Liver (tissue), 9 donors: Measurements from ENCODE around the gene DTX4. TPM values are rescaled to one million over a fixed set of nuclear protein-coding genes. Genes with fewer than 3 reads are reported as not detected.

Experiments used
- DNase-seq: peaks from one replicate; pipeline ENCODE4 v3.0.0-alpha.2; 2017; ENCODE audit warnings: low spot score
- H3K27ac ChIP-seq, 2 donors: one replicate each; pipeline ENCODE4 v1.7.0; 2013; ENCODE audit warnings: inconsistent platforms in 2 of 2, low read length in 2 of 2, control low read depth in 1 of 2, low read depth in 1 of 2, mild to moderate bottlenecking in 1 of 2
- H3K27me3 ChIP-seq, 4 donors: one replicate each; pipeline versions ENCODE4 v1.6.1 to v1.7.0; 2013; ENCODE audit warnings: low read length in 3 of 4, inconsistent platforms in 1 of 4, mild to moderate bottlenecking in 1 of 4, moderate library complexity in 1 of 4; ENCODE audit not compliant: control insufficient read depth in 4 of 4, insufficient read depth in 4 of 4
- H3K36me3 ChIP-seq, 4 donors: one replicate each; pipeline versions ENCODE4 v1.6.1 to v1.7.0; 2013; ENCODE audit warnings: low read length in 3 of 4, mild to moderate bottlenecking in 3 of 4, low read depth in 1 of 4, moderate library complexity in 1 of 4; ENCODE audit not compliant: control insufficient read depth in 4 of 4, insufficient read depth in 3 of 4
- H3K4me1 ChIP-seq, 4 donors: one replicate each; pipeline versions ENCODE4 v1.6.1 to v1.7.0; 2013; ENCODE audit warnings: low read length in 3 of 4, mild to moderate bottlenecking in 3 of 4, moderate library complexity in 1 of 4; ENCODE audit not compliant: control insufficient read depth in 4 of 4, insufficient read depth in 4 of 4
- H3K4me3 ChIP-seq, 3 donors: one replicate each; pipeline versions ENCODE4 v1.6.1 to v1.7.0; 2013; ENCODE audit warnings: low read length in 3 of 3, control low read depth in 1 of 3, low read depth in 1 of 3, mild to moderate bottlenecking in 1 of 3
- H3K9ac ChIP-seq, 2 donors: one replicate each; pipeline ENCODE4 v1.7.0; 2013; ENCODE audit warnings: low read length in 2 of 2, mild to moderate bottlenecking in 2 of 2, moderate library complexity in 2 of 2, control low read depth in 1 of 2, low read depth in 1 of 2
- H3K9me3 ChIP-seq, 4 donors: one replicate each; pipeline versions ENCODE4 v1.6.1 to v1.7.0; 2013; ENCODE audit warnings: low read length in 3 of 4; ENCODE audit not compliant: control insufficient read depth in 4 of 4
- EGR1 ChIP-seq, 2 donors: IDR thresholded peaks; 2 replicates each; pipeline ENCODE4 v1.6.1; 2016 to 2018; ENCODE audit warnings: antibody characterized with exemption in 2 of 2, low read depth in 2 of 2
- FOXA1 ChIP-seq: IDR thresholded peaks from 2 replicates; pipeline ENCODE4 v1.6.1; 2016; ENCODE audit warnings: antibody characterized with exemption
- FOXA2 ChIP-seq: IDR thresholded peaks from 2 replicates; pipeline ENCODE4 v1.6.1; 2016; ENCODE audit warnings: antibody characterized with exemption
- GABPA ChIP-seq, 2 donors: IDR thresholded peaks in 1 of 2; conservative IDR thresholded peaks in 1 of 2; 2 replicates each; pipeline ENCODE4 v1.6.1; 2016; ENCODE audit warnings: antibody characterized with exemption in 2 of 2, mild to moderate bottlenecking in 1 of 2, moderate library complexity in 1 of 2
- HNF4A ChIP-seq, 2 donors: conservative IDR thresholded peaks; 2 replicates each; pipeline ENCODE4 v1.6.1; 2016; ENCODE audit warnings: antibody characterized with exemption in 2 of 2, mild to moderate bottlenecking in 2 of 2
- HNF4G ChIP-seq: IDR thresholded peaks from 2 replicates; pipeline ENCODE4 v1.6.1; 2016; ENCODE audit warnings: antibody characterized with exemption
- JUND ChIP-seq, 2 donors: IDR thresholded peaks; 2 replicates each; pipeline ENCODE4 v1.6.1; 2016; ENCODE audit warnings: antibody characterized with exemption in 2 of 2
- NR2F2 ChIP-seq: IDR thresholded peaks from 2 replicates; pipeline ENCODE4 v1.6.1; 2016; ENCODE audit warnings: antibody characterized with exemption
- RAD21 ChIP-seq, 2 donors: IDR thresholded peaks; 2 replicates each; pipeline ENCODE4 v1.6.1; 2016; ENCODE audit warnings: antibody characterized with exemption in 2 of 2, mild to moderate bottlenecking in 2 of 2
- RXRA ChIP-seq, 2 donors: IDR thresholded peaks; 2 replicates each; pipeline ENCODE4 v1.6.1; 2017 to 2018; ENCODE audit warnings: antibody characterized with exemption in 2 of 2, mild to moderate bottlenecking in 1 of 2
- SP1 ChIP-seq: IDR thresholded peaks from 2 replicates; pipeline ENCODE4 v1.6.1; 2018; ENCODE audit warnings: antibody characterized with exemption, mild to moderate bottlenecking
- TAF1 ChIP-seq: conservative IDR thresholded peaks from 2 replicates; pipeline ENCODE4 v1.6.1; 2016; ENCODE audit warnings: antibody characterized with exemption, mild to moderate bottlenecking
- YY1 ChIP-seq: IDR thresholded peaks from 2 replicates; pipeline ENCODE4 v1.6.1; 2016; ENCODE audit warnings: antibody characterized with exemption, mild to moderate bottlenecking
- WGBS: extraction: QIAGEN DNeasy Blood & Tissue Kit; methylation state at CpG from one replicate; pipeline ENCODE4 v1.1.7; 2013; 5-methylcytosine and 5-hydroxymethylcytosine counted together
- polyA plus RNA-seq, 2 donors: library from polyadenylated mRNA; stranded (reverse) in 1 of 2; unstranded in 1 of 2; fragments of 200-250 nt in 1 of 2; fragments of >200 nt in 1 of 2; fragmentation: Nextera tagmentation in 1 of 2; extraction: Ambion mirVana in 1 of 2; gene quantifications; one replicate each; pipeline versions ENCODE4 v1.2.1 to v1.2.3, GENCODE V29; 2013 to 2015
- total RNA-seq, 2 donors: library from RNA; depleted of rRNA; stranded (reverse); fragments of >200 nt; gene quantifications; one replicate each; pipeline ENCODE4 v1.2.3, GENCODE V29; 2014
- TF ChIP-seq, protein P1 (sequence below): IDR thresholded peaks from 2 replicates; pipeline ENCODE4 v1.6.1; 2016; ENCODE audit warnings: antibody characterized with exemption, mild to moderate bottlenecking
- TF ChIP-seq, protein P2 (sequence below): IDR thresholded peaks from 2 replicates; pipeline ENCODE4 v1.6.1; 2016; ENCODE audit warnings: antibody characterized with exemption
- TF ChIP-seq, protein P3 (sequence below): fragments of 150-350 bp; IDR thresholded peaks from 2 replicates; pipeline ENCODE4 v1.5.1; 2017; ENCODE audit warnings: improper control_type of control experiment, low read depth, low read length; ENCODE audit not compliant: missing input control
- TF ChIP-seq, protein P4 (sequence below): IDR thresholded peaks from 2 replicates; pipeline ENCODE4 v1.6.1; 2016; ENCODE audit warnings: antibody characterized with exemption
- TF ChIP-seq, protein P5 (sequence below): IDR thresholded peaks from 2 replicates; pipeline ENCODE4 v1.6.1; 2016; ENCODE audit warnings: antibody characterized with exemption
- donor health status: healthy.
- donor health status: healthy.
- donor health status: healthy.
- donor health status: healthy.
- donor health status: healthy.

Gene DTX4
- total and polyA plus RNA-seq, 4 donors, result 7.5 to 21.4 (median 14.3) TPM

DNA sequence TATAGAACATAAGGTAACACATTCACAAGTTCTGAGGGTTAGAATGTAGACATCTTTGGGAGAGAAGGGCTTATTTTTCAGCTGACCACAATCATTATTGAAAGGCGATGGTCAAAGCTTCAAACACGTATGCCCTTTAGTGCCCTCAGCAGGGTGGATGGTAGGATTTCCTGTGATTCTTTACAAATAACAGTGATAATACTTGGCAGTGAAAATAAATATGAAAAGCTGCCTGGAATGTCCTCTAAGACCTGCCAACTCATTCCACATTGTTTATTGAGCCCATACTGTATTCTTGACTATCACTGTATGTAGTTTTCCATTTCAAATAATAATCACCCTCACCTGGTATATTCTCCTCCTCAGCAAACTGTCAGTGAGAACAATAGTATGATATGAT lies 54.5 kb downstream of the DTX4 start:
- Histone ChIP-seq H3K4me3 (no peak overlapping the region), H3K27me3 (no peaks in the 10 kb centered on the region), H3K4me1 (no peaks in the 10 kb centered on the region), H3K9ac (no peak overlapping the region), H3K36me3 (no peaks in the 10 kb centered on the region), H3K27ac (no peak overlapping the region), H3K9me3 (no peaks in the 10 kb centered on the region)
- TF ChIP-seq NR2F2, result no peak
- TF ChIP-seq FOXA1, result no peak
- no peak for TF ChIP-seq HNF4G
- TF ChIP-seq HNF4A (conservative IDR thresholded peaks at IDR 0.05), result no peak
- TF ChIP-seq GABPA (IDR thresholded peaks at IDR 0.05 in 1 of 2, conservative IDR thresholded peaks at IDR 0.05 in 1 of 2), result no peak
- no peak for TF ChIP-seq JUND (IDR thresholded peaks at IDR 0.05)
- TF ChIP-seq SP1, result no peak
- TF ChIP-seq, protein P1, sequence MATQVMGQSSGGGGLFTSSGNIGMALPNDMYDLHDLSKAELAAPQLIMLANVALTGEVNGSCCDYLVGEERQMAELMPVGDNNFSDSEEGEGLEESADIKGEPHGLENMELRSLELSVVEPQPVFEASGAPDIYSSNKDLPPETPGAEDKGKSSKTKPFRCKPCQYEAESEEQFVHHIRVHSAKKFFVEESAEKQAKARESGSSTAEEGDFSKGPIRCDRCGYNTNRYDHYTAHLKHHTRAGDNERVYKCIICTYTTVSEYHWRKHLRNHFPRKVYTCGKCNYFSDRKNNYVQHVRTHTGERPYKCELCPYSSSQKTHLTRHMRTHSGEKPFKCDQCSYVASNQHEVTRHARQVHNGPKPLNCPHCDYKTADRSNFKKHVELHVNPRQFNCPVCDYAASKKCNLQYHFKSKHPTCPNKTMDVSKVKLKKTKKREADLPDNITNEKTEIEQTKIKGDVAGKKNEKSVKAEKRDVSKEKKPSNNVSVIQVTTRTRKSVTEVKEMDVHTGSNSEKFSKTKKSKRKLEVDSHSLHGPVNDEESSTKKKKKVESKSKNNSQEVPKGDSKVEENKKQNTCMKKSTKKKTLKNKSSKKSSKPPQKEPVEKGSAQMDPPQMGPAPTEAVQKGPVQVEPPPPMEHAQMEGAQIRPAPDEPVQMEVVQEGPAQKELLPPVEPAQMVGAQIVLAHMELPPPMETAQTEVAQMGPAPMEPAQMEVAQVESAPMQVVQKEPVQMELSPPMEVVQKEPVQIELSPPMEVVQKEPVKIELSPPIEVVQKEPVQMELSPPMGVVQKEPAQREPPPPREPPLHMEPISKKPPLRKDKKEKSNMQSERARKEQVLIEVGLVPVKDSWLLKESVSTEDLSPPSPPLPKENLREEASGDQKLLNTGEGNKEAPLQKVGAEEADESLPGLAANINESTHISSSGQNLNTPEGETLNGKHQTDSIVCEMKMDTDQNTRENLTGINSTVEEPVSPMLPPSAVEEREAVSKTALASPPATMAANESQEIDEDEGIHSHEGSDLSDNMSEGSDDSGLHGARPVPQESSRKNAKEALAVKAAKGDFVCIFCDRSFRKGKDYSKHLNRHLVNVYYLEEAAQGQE, result no peak
- TF ChIP-seq YY1, result no peak
- TF ChIP-seq, protein P2, sequence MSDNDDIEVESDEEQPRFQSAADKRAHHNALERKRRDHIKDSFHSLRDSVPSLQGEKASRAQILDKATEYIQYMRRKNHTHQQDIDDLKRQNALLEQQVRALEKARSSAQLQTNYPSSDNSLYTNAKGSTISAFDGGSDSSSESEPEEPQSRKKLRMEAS, result no peak
- TF ChIP-seq, protein P3, sequence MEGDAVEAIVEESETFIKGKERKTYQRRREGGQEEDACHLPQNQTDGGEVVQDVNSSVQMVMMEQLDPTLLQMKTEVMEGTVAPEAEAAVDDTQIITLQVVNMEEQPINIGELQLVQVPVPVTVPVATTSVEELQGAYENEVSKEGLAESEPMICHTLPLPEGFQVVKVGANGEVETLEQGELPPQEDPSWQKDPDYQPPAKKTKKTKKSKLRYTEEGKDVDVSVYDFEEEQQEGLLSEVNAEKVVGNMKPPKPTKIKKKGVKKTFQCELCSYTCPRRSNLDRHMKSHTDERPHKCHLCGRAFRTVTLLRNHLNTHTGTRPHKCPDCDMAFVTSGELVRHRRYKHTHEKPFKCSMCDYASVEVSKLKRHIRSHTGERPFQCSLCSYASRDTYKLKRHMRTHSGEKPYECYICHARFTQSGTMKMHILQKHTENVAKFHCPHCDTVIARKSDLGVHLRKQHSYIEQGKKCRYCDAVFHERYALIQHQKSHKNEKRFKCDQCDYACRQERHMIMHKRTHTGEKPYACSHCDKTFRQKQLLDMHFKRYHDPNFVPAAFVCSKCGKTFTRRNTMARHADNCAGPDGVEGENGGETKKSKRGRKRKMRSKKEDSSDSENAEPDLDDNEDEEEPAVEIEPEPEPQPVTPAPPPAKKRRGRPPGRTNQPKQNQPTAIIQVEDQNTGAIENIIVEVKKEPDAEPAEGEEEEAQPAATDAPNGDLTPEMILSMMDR, result no peak
- WGBS, result 79% methylated on average over 2 of the region's 2 CpGs
- no peak for DNase-seq

DNA sequence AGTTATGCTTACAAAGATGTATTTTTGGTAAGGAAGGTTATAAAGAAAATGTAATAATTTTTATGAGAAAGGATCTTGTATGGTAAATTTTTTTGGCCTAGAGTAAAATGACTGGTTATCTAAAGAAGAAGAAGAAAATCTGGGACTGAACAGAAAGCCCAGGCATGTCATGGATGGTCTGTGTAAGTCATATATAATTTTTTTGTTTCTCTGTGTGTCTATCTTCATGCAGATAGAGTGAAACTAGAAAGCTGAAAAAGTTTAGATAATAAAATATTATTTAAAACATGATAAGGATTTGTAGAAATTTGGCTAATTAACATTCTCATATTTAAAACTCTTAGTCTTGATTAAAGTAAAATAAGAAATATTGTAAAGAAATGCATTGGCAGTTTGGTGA lies 68.4 kb downstream of the DTX4 start:
- Histone ChIP-seq H3K4me1 (no peaks in the 10 kb centered on the region), H3K27me3 (no peaks in the 10 kb centered on the region), H3K9ac (no peak overlapping the region), H3K9me3 (no peaks in the 10 kb centered on the region), H3K36me3 (no peaks in the 10 kb centered on the region), H3K27ac (no peak overlapping the region), H3K4me3 (no peak overlapping the region)
- no peak for DNase-seq
- TF ChIP-seq, protein P2, result no peak
- TF ChIP-seq GABPA (IDR thresholded peaks at IDR 0.05 in 1 of 2, conservative IDR thresholded peaks at IDR 0.05 in 1 of 2) (no peak), RXRA (IDR thresholded peaks at IDR 0.05) (no peak), HNF4G (no peak), FOXA2 (no peak), JUND (IDR thresholded peaks at IDR 0.05) (no peak), FOXA1 (no peak), HNF4A (conservative IDR thresholded peaks at IDR 0.05) (no peak), YY1 (no peak), NR2F2 (no peak), TAF1 (no peak), RAD21 (IDR thresholded peaks at IDR 0.05) (no peak), EGR1 (IDR thresholded peaks at IDR 0.05; ENCODE audit: low read depth in 2 of 2) (no peak), SP1 (no peak)
- TF ChIP-seq, protein P3, result no peak
- TF ChIP-seq, protein P4, sequence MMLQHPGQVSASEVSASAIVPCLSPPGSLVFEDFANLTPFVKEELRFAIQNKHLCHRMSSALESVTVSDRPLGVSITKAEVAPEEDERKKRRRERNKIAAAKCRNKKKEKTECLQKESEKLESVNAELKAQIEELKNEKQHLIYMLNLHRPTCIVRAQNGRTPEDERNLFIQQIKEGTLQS, result no peak
- TF ChIP-seq, protein P5, sequence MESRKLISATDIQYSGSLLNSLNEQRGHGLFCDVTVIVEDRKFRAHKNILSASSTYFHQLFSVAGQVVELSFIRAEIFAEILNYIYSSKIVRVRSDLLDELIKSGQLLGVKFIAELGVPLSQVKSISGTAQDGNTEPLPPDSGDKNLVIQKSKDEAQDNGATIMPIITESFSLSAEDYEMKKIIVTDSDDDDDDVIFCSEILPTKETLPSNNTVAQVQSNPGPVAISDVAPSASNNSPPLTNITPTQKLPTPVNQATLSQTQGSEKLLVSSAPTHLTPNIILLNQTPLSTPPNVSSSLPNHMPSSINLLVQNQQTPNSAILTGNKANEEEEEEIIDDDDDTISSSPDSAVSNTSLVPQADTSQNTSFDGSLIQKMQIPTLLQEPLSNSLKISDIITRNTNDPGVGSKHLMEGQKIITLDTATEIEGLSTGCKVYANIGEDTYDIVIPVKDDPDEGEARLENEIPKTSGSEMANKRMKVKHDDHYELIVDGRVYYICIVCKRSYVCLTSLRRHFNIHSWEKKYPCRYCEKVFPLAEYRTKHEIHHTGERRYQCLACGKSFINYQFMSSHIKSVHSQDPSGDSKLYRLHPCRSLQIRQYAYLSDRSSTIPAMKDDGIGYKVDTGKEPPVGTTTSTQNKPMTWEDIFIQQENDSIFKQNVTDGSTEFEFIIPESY, result no peak
- TF ChIP-seq, protein P1, result no peak
